Stimulated activated CD8-positive, alpha-beta memory T cell treated with anti-CD3 and anti-CD28 coated beads, Interleukin-2, amount 100 ng/mL, for 1 hour (primary cell): ENCODE data around the gene KCNH3.
"Not testable (repeated sequence)": the region's sequence is repeated elsewhere in the genome, so short reads cannot be mapped to it uniquely, and the experiment has no call there.

Experiments
- DNase-seq, 2 donors: peaks; one replicate each; pipeline ENCODE4 v3.0.0-alpha.2; 2020; ENCODE audit warnings: low read depth in 2 of 2

Gene KCNH3

GRCh38 chr12:49538510-49539403, at the start of gene KCNH3:
Gene KCNH3 (plus strand): TSS chr12:49539030. CDS start chr12:49539417, 387 bp downstream.
- DNase-seq, result peak; percentile 78 to 79

- DNase-seq, result no peak
Measured at GRCh38 chr12:49489154-49489553, 49.7 kb upstream of the KCNH3 start.

- no peak for DNase-seq
Measured at GRCh38 chr12:49489720-49490119, 49.1 kb upstream of the KCNH3 start.

- no peak for DNase-seq
Measured at GRCh38 chr12:49491823-49492222, 47.0 kb upstream of the KCNH3 start.

GRCh38 chr12:49493900-49494299, 44.9 kb upstream of the KCNH3 start:
- DNase-seq, result no peak

- no peak for DNase-seq
Measured at GRCh38 chr12:49496417-49497360, 42.1 kb upstream of the KCNH3 start.

- no peak for DNase-seq
Measured at GRCh38 chr12:49501895-49502294, 36.9 kb upstream of the KCNH3 start.

- no peak for DNase-seq
Measured at GRCh38 chr12:49502590-49502989, 36.2 kb upstream of the KCNH3 start.

- DNase-seq, result no peak
Measured at GRCh38 chr12:49503674-49504180, 35.1 kb upstream of the KCNH3 start.

GRCh38 chr12:49505672-49506071, 33.2 kb upstream of the KCNH3 start:
- DNase-seq, result no peak

GRCh38 chr12:49507139-49507538, 31.7 kb upstream of the KCNH3 start:
- DNase-seq, result no peak

- not testable (repeated sequence) for DNase-seq
Measured at GRCh38 chr12:49509681-49510080, 29.1 kb upstream of the KCNH3 start.

GRCh38 chr12:49511410-49511809, 27.4 kb upstream of the KCNH3 start:
- no peak for DNase-seq

- no peak for DNase-seq
Measured at GRCh38 chr12:49512546-49512945, 26.3 kb upstream of the KCNH3 start.

GRCh38 chr12:49515266-49515665, 23.6 kb upstream of the KCNH3 start:
- DNase-seq, result no peak

- DNase-seq, result no peak
Measured at GRCh38 chr12:49518914-49519573, 19.8 kb upstream of the KCNH3 start.

- no peak for DNase-seq
Measured at GRCh38 chr12:49519574-49519936, 19.3 kb upstream of the KCNH3 start.

GRCh38 chr12:49521389-49521788, 17.4 kb upstream of the KCNH3 start:
- DNase-seq, result no peak

GRCh38 chr12:49524660-49525324, 14.0 kb upstream of the KCNH3 start:
- no peak for DNase-seq

GRCh38 chr12:49525942-49526341, 12.9 kb upstream of the KCNH3 start:
- no peak for DNase-seq
